ENCODE data around the gene KRTAP13-2. TPM values are rescaled to one million over a fixed set of nuclear protein-coding genes. Genes with fewer than 3 reads are reported as not detected.
A peak's percentile ranks its signal among the peaks of the same experiment; 100 is the strongest.

The KRTAP13-2 gene, protein sequence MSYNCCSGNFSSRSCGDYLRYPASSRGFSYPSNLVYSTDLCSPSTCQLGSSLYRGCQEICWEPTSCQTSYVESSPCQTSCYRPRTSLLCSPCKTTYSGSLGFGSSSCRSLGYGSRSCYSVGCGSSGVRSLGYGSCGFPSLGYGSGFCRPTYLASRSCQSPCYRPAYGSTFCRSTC
- total RNA-seq = not detected in 2 replicates
- polyA plus RNA-seq = not detected in 2 replicates

DNA sequence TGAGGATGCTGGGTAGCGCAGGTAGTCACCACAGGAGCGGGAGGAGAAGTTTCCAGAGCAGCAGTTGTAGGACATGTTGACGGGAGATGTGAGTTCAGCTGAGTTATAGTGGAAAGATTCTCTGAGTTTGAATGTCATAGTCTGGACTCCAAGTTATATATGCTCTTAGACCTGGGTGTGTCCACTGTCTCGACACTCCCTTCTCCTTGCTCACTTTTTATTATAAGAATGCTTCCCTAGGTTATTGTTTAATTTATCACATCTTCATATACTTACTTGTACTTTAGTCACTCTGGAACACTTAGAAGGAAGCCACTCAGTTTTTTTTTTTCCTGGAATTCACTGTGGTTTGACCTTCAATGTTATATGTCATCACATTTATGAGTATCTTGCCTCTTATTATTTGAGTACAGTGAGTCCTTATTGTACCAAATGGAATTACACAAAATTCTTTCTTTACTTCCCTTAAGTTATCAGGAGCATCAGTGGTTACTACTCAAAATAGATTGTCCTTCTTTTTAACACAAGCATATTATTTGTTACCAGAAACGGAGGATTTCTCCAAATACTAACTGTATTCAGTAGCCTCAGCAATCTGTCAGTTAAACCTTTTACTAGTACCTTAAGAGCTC, at the start of gene KRTAP13-2:
Gene KRTAP13-2 (minus strand): TSS at position 133 of the 632 bp plus-strand sequence. CDS start 58 bp downstream, at position 75.
- H3K4me1 ChIP-seq (ENCODE audit: insufficient read depth) = no peaks in the 10 kb centered on the region
- DNase-seq (ENCODE audit: low spot score) = no peak
- H3K4me2 ChIP-seq = no peak within 1 kb of the TSS
- H3K9me2 ChIP-seq (replicated peaks; ENCODE audit: insufficient read depth) = no peaks in the 10 kb centered on the region
- no peaks in the 10 kb centered on the region for H3K9me3 ChIP-seq (ENCODE audit: low read depth)
- no peak within 1 kb of the TSS for H3K4me3 ChIP-seq
- WGBS (ENCODE audit: low lambda C conversion rate, missing lambda C conversion rate) = 85% methylated on average over 5 of the region's 5 CpGs
- no peaks in the 10 kb centered on the region for H4K20me1 ChIP-seq (ENCODE audit: insufficient read depth, poor library complexity, severe bottlenecking)
- no peak for TF ChIP-seq EZH2phosphoT487 (IDR thresholded peaks at IDR 0.05; ENCODE audit: low read depth, severe bottlenecking, unreplicated experiment)
- TF ChIP-seq, protein P1, sequence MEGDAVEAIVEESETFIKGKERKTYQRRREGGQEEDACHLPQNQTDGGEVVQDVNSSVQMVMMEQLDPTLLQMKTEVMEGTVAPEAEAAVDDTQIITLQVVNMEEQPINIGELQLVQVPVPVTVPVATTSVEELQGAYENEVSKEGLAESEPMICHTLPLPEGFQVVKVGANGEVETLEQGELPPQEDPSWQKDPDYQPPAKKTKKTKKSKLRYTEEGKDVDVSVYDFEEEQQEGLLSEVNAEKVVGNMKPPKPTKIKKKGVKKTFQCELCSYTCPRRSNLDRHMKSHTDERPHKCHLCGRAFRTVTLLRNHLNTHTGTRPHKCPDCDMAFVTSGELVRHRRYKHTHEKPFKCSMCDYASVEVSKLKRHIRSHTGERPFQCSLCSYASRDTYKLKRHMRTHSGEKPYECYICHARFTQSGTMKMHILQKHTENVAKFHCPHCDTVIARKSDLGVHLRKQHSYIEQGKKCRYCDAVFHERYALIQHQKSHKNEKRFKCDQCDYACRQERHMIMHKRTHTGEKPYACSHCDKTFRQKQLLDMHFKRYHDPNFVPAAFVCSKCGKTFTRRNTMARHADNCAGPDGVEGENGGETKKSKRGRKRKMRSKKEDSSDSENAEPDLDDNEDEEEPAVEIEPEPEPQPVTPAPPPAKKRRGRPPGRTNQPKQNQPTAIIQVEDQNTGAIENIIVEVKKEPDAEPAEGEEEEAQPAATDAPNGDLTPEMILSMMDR (IDR thresholded peaks at IDR 0.05; ENCODE audit: poor library complexity) = no peak
- no peak for TF ChIP-seq EZH2 (IDR thresholded peaks at IDR 0.05; ENCODE audit: borderline replicate concordance)
- H3K27me3 ChIP-seq = no peaks in the 10 kb centered on the region
- H3K27ac ChIP-seq = no peak within 1 kb of the TSS
- H3K36me3 ChIP-seq (replicated peaks; ENCODE audit: insufficient read depth, low read depth) = no peaks in the 10 kb centered on the region
- no peak within 1 kb of the TSS for H2AFZ ChIP-seq
- H3K79me2 ChIP-seq = no peaks in the 10 kb centered on the region

DNA sequence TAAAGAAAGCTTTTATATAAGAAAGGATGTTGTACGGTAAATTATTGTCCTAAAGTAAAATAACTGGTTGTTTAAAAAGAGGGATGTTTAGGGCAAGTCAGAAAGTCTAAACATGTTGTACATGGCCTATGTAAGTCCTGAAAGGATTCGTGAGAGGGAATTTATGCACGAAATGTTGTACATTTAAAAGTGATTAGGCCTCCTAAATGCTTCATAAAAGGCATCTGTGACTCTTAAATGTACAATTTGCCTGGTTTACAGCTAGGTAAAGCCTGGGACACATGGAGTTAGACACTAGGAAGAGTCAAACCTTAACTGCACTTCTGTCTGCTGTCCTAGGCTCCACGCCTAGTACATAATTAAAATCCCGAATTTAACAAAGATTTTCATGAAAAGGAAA, 43.9 kb upstream of the KRTAP13-2 start:
- WGBS (ENCODE audit: low lambda C conversion rate, missing lambda C conversion rate) = 80% methylated on average over 5 of the region's 5 CpGs
- no peaks in the 10 kb centered on the region for H3K27me3 ChIP-seq
- no peaks in the 10 kb centered on the region for H3K79me2 ChIP-seq
- H3K36me3 ChIP-seq (replicated peaks; ENCODE audit: insufficient read depth, low read depth) = no peaks in the 10 kb centered on the region
- no peak overlapping the region for H3K4me3 ChIP-seq
- H3K27ac ChIP-seq = no peak overlapping the region
- H3K4me1 ChIP-seq (ENCODE audit: insufficient read depth) = no peaks in the 10 kb centered on the region
- no peak overlapping the region for H2AFZ ChIP-seq
- no peaks in the 10 kb centered on the region for H3K9me2 ChIP-seq (replicated peaks; ENCODE audit: insufficient read depth)
- TF ChIP-seq EZH2phosphoT487 (IDR thresholded peaks at IDR 0.05; ENCODE audit: low read depth, severe bottlenecking, unreplicated experiment) (no peak), EZH2 (IDR thresholded peaks at IDR 0.05; ENCODE audit: borderline replicate concordance) (no peak)
- no peaks in the 10 kb centered on the region for H4K20me1 ChIP-seq (ENCODE audit: insufficient read depth, poor library complexity, severe bottlenecking)
- H3K9me3 ChIP-seq (ENCODE audit: low read depth) = no peaks in the 10 kb centered on the region
- no peak for DNase-seq (ENCODE audit: low spot score)
- no peak overlapping the region for H3K4me2 ChIP-seq

DNA sequence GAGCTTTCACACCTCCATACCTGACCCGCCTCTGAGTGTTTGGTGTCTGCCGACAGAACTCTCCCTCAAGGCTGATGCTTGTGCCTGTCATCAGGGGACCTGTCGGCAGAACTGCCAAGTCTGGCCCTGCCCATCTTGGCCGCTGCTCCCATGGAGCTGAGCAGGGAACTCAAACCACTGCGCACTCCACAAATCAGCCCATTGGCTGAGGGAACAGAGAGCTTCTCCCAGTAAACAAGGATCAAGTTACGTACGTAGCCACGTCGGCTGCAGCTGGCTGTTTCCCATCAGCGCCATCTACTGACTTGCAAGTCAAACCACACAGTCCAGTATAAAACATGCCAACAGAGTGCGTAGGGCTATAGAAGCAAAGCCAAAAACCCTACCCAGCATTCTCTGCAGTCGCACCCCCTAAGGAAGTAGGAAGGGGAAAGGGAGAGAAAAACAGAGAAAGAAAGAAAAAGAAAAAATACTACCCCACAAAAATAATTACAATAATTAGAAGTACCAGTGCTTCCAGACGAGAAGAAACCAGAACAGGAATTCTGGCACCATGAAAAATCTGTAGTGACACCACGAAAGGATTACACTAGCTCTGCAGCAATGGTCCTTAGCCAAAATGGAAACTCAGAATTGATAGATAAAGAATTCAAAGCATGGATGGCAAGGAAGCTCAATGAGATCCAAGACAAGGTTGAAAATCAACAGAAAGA, 36.9 kb upstream of the KRTAP13-2 start:
- no peaks in the 10 kb centered on the region for H3K4me1 ChIP-seq (ENCODE audit: insufficient read depth)
- no peaks in the 10 kb centered on the region for H4K20me1 ChIP-seq (ENCODE audit: insufficient read depth, poor library complexity, severe bottlenecking)
- H3K4me3 ChIP-seq = no peak overlapping the region
- TF ChIP-seq, protein P1 (IDR thresholded peaks at IDR 0.05; ENCODE audit: poor library complexity) = peak; percentile 55
- no peak for TF ChIP-seq EZH2phosphoT487 (IDR thresholded peaks at IDR 0.05; ENCODE audit: low read depth, severe bottlenecking, unreplicated experiment)
- TF ChIP-seq EZH2 (IDR thresholded peaks at IDR 0.05; ENCODE audit: borderline replicate concordance) = no peak
- peak overlapping the region; percentile 73 for H2AFZ ChIP-seq
- no peak overlapping the region for H3K27ac ChIP-seq
- H3K9me2 ChIP-seq (replicated peaks; ENCODE audit: insufficient read depth) = no peaks in the 10 kb centered on the region
- no peaks in the 10 kb centered on the region for H3K27me3 ChIP-seq
- H3K79me2 ChIP-seq = no peaks in the 10 kb centered on the region
- no peaks in the 10 kb centered on the region for H3K36me3 ChIP-seq (replicated peaks; ENCODE audit: insufficient read depth, low read depth)
- WGBS (ENCODE audit: low lambda C conversion rate, missing lambda C conversion rate) = 16% methylated on average over 14 of the region's 14 CpGs
- DNase-seq (ENCODE audit: low spot score) = peak; percentile 81
- H3K9me3 ChIP-seq (ENCODE audit: low read depth) = no peaks in the 10 kb centered on the region
- peak overlapping the region; percentile 69 for H3K4me2 ChIP-seq

DNA sequence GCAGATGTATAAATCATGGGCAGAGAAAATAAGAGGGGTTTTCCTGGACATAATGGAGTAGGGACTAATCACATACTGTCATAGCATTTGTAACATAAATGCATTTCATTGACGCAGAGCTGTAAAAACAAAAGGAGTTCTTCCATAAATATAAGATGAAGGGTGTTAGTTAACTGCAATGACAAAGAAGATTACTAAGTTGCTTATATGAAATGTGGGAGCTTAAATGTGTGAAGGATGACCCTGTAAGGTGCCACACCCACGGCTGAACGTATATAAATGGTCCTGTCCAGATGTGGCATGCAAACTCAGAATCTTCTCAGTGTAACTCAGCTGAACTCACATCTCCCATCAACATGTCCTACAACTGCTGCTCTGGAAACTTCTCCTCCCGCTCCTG, 23.7 kb upstream of the KRTAP13-2 start, which contains the start of gene KRTAP13-1:
Gene KRTAP13-1 (plus strand): TSS at position 301 of the 400 bp plus-strand sequence. CDS start 56 bp downstream, at position 357.
- no peaks in the 10 kb centered on the region for H3K79me2 ChIP-seq
- H3K4me3 ChIP-seq = no peak within 1 kb of the TSS
- DNase-seq (ENCODE audit: low spot score) = no peak
- TF ChIP-seq, protein P1 (IDR thresholded peaks at IDR 0.05; ENCODE audit: poor library complexity) = no peak
- no peak for TF ChIP-seq EZH2phosphoT487 (IDR thresholded peaks at IDR 0.05; ENCODE audit: low read depth, severe bottlenecking, unreplicated experiment)
- no peak for TF ChIP-seq EZH2 (IDR thresholded peaks at IDR 0.05; ENCODE audit: borderline replicate concordance)
- H3K4me2 ChIP-seq = no peak within 1 kb of the TSS
- H3K9me3 ChIP-seq (ENCODE audit: low read depth) = no peaks in the 10 kb centered on the region
- H3K27ac ChIP-seq = no peak within 1 kb of the TSS
- H3K9me2 ChIP-seq (replicated peaks; ENCODE audit: insufficient read depth) = no peaks in the 10 kb centered on the region
- no peaks in the 10 kb centered on the region for H4K20me1 ChIP-seq (ENCODE audit: insufficient read depth, poor library complexity, severe bottlenecking)
- H3K36me3 ChIP-seq (replicated peaks; ENCODE audit: insufficient read depth, low read depth) = no peaks in the 10 kb centered on the region
- WGBS (ENCODE audit: low lambda C conversion rate, missing lambda C conversion rate) = 85% methylated on average over 4 of the region's 4 CpGs
- no peaks in the 10 kb centered on the region for H3K4me1 ChIP-seq (ENCODE audit: insufficient read depth)
- H3K27me3 ChIP-seq = no peaks in the 10 kb centered on the region
- no peak within 1 kb of the TSS for H2AFZ ChIP-seq
